ENCODE results near the gene PGS1. TPM values are rescaled to one million over a fixed set of nuclear protein-coding genes. Genes with fewer than 3 reads are reported as not detected.

The PGS1 gene
- total RNA-seq, 4 donors from 2014 or later, result 30.7 to 45.9 (median 35.6) TPM

DNA sequence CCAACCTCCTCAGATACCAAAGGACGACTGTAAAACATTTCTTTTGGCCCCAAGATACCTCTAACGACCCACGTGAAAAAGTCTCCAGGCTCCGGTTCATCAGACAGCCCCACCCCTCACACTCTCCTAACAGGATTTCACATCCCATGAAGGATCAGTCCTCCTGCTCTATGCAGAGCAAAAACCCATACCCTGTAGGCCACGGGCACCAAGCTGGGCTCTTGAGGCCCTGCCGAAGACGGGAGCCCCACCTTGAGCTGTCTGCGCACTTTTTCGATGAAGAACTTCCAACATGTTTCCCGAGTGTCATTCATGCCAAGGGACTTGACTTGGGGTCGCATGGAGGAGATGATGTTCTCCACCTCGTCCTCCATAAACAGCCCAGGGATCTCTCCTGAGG lies 89.9 kb downstream of the PGS1 start:
- no peaks in the 10 kb centered on the region for H3K9me3 ChIP-seq
- no peak overlapping the region for H3K4me3 ChIP-seq
- TF ChIP-seq EP300 (IDR thresholded peaks at IDR 0.05) (no peak), POLR2AphosphoS5 (IDR thresholded peaks at IDR 0.05) (no peak), POLR2A (IDR thresholded peaks at IDR 0.05; ENCODE audit: low read depth) (no peak)
- TF ChIP-seq, protein P1, sequence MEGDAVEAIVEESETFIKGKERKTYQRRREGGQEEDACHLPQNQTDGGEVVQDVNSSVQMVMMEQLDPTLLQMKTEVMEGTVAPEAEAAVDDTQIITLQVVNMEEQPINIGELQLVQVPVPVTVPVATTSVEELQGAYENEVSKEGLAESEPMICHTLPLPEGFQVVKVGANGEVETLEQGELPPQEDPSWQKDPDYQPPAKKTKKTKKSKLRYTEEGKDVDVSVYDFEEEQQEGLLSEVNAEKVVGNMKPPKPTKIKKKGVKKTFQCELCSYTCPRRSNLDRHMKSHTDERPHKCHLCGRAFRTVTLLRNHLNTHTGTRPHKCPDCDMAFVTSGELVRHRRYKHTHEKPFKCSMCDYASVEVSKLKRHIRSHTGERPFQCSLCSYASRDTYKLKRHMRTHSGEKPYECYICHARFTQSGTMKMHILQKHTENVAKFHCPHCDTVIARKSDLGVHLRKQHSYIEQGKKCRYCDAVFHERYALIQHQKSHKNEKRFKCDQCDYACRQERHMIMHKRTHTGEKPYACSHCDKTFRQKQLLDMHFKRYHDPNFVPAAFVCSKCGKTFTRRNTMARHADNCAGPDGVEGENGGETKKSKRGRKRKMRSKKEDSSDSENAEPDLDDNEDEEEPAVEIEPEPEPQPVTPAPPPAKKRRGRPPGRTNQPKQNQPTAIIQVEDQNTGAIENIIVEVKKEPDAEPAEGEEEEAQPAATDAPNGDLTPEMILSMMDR (IDR thresholded peaks at IDR 0.05), result no peak
- no peak overlapping the region for H3K27ac ChIP-seq (replicated peaks in 1 of 4)
- DNase-seq (ENCODE audit: extremely low spot score), result no peak
- intact Hi-C loops (cut with DNase I), result no loop called here
- H3K36me3 ChIP-seq, result no peaks in the 10 kb centered on the region
- H3K4me1 ChIP-seq, result no peaks in the 10 kb centered on the region
- H3K27me3 ChIP-seq, result peaks cover 0 to 13% (median 0%) of the 10 kb centered on the region in 4 donors
- 91% methylated on average over 12 of the region's 12 CpGs for WGBS

DNA sequence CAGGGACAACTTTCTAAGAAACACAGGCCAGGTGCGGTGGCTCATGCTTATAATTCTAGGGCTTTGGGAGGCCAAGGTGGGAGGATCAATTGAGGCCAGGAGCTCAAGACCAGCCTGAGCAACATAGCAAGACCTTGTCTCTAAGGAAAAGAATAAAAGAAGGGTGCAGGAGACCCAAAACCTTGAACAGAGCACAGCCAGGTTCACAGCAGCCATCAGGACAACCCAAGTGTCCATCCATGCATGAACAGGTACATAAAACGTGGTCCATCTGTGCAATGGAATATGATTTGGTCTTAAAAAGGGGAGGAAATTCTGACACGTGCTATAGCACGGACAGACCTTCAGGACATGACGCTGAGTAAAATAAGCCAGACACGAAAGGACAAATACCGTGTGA lies 91.0 kb downstream of the PGS1 start:
- intact Hi-C loops (cut with DNase I), result no loop called here
- 91% methylated on average over 7 of the region's 7 CpGs for WGBS
- no peak overlapping the region for H3K27ac ChIP-seq (replicated peaks in 1 of 4)
- no peak overlapping the region for H3K4me3 ChIP-seq
- TF ChIP-seq EP300 (IDR thresholded peaks at IDR 0.05), result no peak
- TF ChIP-seq, protein P1 (IDR thresholded peaks at IDR 0.05), result no peak
- TF ChIP-seq POLR2AphosphoS5 (IDR thresholded peaks at IDR 0.05), result no peak
- TF ChIP-seq POLR2A (IDR thresholded peaks at IDR 0.05; ENCODE audit: low read depth), result no peak
- no peaks in the 10 kb centered on the region for H3K4me1 ChIP-seq
- H3K36me3 ChIP-seq, result no peaks in the 10 kb centered on the region
- H3K27me3 ChIP-seq, result peaks cover 0 to 16% (median 0%) of the 10 kb centered on the region in 4 donors
- no peaks in the 10 kb centered on the region for H3K9me3 ChIP-seq
- DNase-seq (ENCODE audit: extremely low spot score), result no peak

DNA sequence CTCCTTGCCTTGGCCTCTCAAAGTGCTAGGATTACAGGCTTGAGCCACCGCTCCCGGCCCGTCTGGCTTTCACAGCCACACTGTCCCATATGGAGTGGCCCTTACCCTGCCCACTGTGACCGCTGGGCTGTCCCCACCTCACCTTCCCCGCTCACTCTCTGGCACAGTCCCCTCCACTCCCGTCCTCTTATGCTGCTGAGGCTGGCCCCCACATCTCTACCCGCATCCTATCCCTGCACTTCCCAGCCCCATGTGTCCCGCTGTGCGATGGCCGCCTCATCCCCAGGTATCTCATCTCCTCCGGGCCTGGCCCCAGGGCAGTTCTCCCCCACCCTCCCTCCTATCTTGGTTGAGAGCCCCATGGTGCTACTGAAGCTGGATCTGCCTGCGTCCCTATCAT lies 93.2 kb downstream of the PGS1 start:
- H3K27ac ChIP-seq (replicated peaks in 1 of 4), result no peak overlapping the region
- H3K27me3 ChIP-seq, result peaks cover 0 to 16% (median 0%) of the 10 kb centered on the region in 4 donors
- intact Hi-C loops (cut with DNase I), result no loop called here
- TF ChIP-seq EP300 (IDR thresholded peaks at IDR 0.05) (no peak), POLR2AphosphoS5 (IDR thresholded peaks at IDR 0.05) (no peak), POLR2A (IDR thresholded peaks at IDR 0.05; ENCODE audit: low read depth) (no peak)
- TF ChIP-seq, protein P1 (IDR thresholded peaks at IDR 0.05), result no peak
- H3K4me3 ChIP-seq, result no peak overlapping the region
- no peaks in the 10 kb centered on the region for H3K9me3 ChIP-seq
- H3K4me1 ChIP-seq, result no peaks in the 10 kb centered on the region
- H3K36me3 ChIP-seq, result no peaks in the 10 kb centered on the region
- 80% methylated on average over 12 of the region's 12 CpGs for WGBS
- DNase-seq (ENCODE audit: extremely low spot score), result no peak

DNA sequence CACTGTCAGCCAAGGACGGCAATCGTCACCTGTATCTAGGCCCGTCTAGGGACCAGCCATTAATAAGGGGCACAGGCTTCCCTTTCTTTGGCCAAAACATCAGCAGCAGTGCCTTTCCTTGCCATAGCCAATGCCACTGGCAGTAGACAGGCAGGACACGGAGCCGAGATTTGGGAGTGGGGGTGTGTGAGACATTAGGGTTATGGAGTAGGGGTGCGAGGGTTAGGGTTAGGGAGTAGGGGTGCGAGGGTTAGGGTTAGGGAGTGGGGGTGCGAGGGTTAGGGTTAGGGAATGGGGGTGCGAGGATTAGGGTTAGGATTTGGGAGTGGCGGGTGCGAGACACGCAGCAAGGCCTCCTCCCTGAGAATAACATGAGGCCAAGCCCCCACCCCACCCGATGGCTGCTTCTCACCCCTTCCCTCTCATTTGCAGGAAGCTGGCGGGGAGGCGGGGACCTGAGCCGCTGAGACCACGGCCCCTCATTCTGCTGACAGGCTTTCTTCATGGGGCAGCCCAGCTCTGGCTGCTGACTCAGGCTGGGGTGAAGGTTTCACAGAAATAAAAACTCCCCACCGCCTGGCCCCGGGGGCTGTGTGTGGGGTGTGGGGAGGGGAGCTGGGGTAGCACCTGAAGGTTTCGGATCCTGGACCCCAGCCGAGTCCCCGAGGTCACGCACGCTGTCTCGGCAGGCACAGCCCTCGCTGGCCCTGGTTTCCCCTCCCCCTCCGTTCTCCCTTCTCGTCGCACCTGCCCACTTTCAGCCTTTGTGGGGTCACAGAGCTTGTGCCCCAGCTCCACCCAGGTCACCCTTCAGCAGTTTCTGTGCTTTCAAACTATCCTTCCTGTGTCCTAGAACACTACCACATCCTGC lies 93.8 kb downstream of the PGS1 start:
- WGBS, result 86% methylated on average over 28 of the region's 29 CpGs
- TF ChIP-seq EP300 (IDR thresholded peaks at IDR 0.05) (no peak), POLR2AphosphoS5 (IDR thresholded peaks at IDR 0.05) (no peak), POLR2A (IDR thresholded peaks at IDR 0.05; ENCODE audit: low read depth) (no peak)
- TF ChIP-seq, protein P1 (IDR thresholded peaks at IDR 0.05), result no peak
- Histone ChIP-seq H3K27me3 (peaks cover 0 to 16% (median 0%) of the 10 kb centered on the region in 4 donors), H3K4me1 (no peaks in the 10 kb centered on the region), H3K36me3 (no peaks in the 10 kb centered on the region), H3K27ac (replicated peaks in 1 of 4) (no peak overlapping the region), H3K9me3 (no peaks in the 10 kb centered on the region), H3K4me3 (no peak overlapping the region)
- no peak for DNase-seq (ENCODE audit: extremely low spot score)
- intact Hi-C loops (cut with DNase I), result no loop called here

Measured in esophagus muscularis mucosa (tissue), 4 donors.